Measurements from ENCODE around the gene GIMAP6. TPM values are rescaled to one million over a fixed set of nuclear protein-coding genes. Genes with fewer than 3 reads are reported as not detected.

The GIMAP6 gene
- total RNA-seq, 1 experiment from 2014 or later: not detected

GRCh38 chr7:150631084-150631826 is 930 bp downstream of the GIMAP6 start:
- POLR2A ChIA-PET (ENCODE audit: unreplicated experiment): no interaction called here
- H3K4me1 ChIP-seq (replicated peaks; ENCODE audit: insufficient read depth): no peaks in the 10 kb centered on the region
- CTCF ChIA-PET: no interaction called here
- H3K4me3 ChIP-seq: no peak overlapping the region
- TF ChIP-seq, protein P1, sequence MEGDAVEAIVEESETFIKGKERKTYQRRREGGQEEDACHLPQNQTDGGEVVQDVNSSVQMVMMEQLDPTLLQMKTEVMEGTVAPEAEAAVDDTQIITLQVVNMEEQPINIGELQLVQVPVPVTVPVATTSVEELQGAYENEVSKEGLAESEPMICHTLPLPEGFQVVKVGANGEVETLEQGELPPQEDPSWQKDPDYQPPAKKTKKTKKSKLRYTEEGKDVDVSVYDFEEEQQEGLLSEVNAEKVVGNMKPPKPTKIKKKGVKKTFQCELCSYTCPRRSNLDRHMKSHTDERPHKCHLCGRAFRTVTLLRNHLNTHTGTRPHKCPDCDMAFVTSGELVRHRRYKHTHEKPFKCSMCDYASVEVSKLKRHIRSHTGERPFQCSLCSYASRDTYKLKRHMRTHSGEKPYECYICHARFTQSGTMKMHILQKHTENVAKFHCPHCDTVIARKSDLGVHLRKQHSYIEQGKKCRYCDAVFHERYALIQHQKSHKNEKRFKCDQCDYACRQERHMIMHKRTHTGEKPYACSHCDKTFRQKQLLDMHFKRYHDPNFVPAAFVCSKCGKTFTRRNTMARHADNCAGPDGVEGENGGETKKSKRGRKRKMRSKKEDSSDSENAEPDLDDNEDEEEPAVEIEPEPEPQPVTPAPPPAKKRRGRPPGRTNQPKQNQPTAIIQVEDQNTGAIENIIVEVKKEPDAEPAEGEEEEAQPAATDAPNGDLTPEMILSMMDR (conservative IDR thresholded peaks at IDR 0.05): no peak
- no peak for TF ChIP-seq EZH2 (IDR thresholded peaks at IDR 0.05; ENCODE audit: low read depth)
- no peak overlapping the region for H3K27ac ChIP-seq
- H3K36me3 ChIP-seq (ENCODE audit: low read depth): no peaks in the 10 kb centered on the region
- H3K79me2 ChIP-seq (ENCODE audit: low read depth): no peaks in the 10 kb centered on the region
- no peaks in the 10 kb centered on the region for H3K9me2 ChIP-seq (ENCODE audit: insufficient read depth)
- no TSS peak for BruUV-seq (replicated peaks)
- no peak for DNase-seq
- no peak overlapping the region for H2AFZ ChIP-seq
- no peaks in the 10 kb centered on the region for H4K20me1 ChIP-seq (ENCODE audit: insufficient read depth)
- H3F3A ChIP-seq (ENCODE audit: insufficient read depth, low read depth): no peaks in the 10 kb centered on the region
- peaks cover 22% of the 10 kb centered on the region; the same call in 1 of the 2 replicates for H3K27me3 ChIP-seq (ENCODE audit: insufficient read depth, low read depth)
- H3K9me3 ChIP-seq (ENCODE audit: insufficient read depth, low read depth): no peaks in the 10 kb centered on the region
- intact Hi-C loops (cut with micrococcal nuclease; ENCODE audit: unreplicated experiment): no loop called here
- no peak overlapping the region for H3K4me2 ChIP-seq

DNA sequence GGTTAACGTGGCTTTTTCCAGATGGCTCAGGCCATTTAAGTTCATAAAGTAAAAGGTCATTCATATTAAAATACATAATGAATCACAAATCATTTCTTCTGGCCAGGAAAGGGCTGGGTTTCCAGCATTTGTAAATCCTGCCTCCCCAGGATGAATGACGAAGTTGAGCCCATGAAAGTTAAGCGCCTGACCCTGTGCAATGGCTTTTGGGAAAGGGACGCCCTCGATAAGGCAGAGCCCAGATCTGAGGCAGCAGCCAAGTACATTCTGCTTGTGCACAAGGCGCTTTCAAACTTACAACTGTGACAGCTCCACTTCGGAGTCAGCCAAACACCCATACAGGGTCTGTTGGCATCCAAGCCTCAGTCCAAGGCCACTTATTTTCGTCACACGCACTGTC is 2.8 kb downstream of the GIMAP6 start:
- H4K20me1 ChIP-seq (ENCODE audit: insufficient read depth): no peaks in the 10 kb centered on the region
- CTCF ChIA-PET: no interaction called here

GRCh38 chr7:150627959-150628358 is 4.2 kb downstream of the GIMAP6 start:
- H3K9me2 ChIP-seq (ENCODE audit: insufficient read depth): no peaks in the 10 kb centered on the region
- no peaks in the 10 kb centered on the region for H4K20me1 ChIP-seq (ENCODE audit: insufficient read depth)
- intact Hi-C loops (cut with micrococcal nuclease; ENCODE audit: unreplicated experiment): no loop called here
- no peak for DNase-seq
- no peaks in the 10 kb centered on the region for H3K4me1 ChIP-seq (replicated peaks; ENCODE audit: insufficient read depth)
- no peak overlapping the region for H3K4me2 ChIP-seq
- H3K27me3 ChIP-seq (ENCODE audit: insufficient read depth, low read depth): peaks cover 48% of the 10 kb centered on the region
- TF ChIP-seq, protein P1 (conservative IDR thresholded peaks at IDR 0.05): no peak
- TF ChIP-seq EZH2 (IDR thresholded peaks at IDR 0.05; ENCODE audit: low read depth): no peak
- ChIA-PET CTCF (no interaction called here), POLR2A (ENCODE audit: unreplicated experiment) (no interaction called here)
- no peaks in the 10 kb centered on the region for H3K36me3 ChIP-seq (ENCODE audit: low read depth)
- BruUV-seq (replicated peaks): no TSS peak
- H3K4me3 ChIP-seq: no peak overlapping the region
- no peak overlapping the region for H2AFZ ChIP-seq
- no peak overlapping the region for H3K27ac ChIP-seq
- no peaks in the 10 kb centered on the region for H3K9me3 ChIP-seq (ENCODE audit: insufficient read depth, low read depth)
- no peaks in the 10 kb centered on the region for H3K79me2 ChIP-seq (ENCODE audit: low read depth)
- no peaks in the 10 kb centered on the region for H3F3A ChIP-seq (ENCODE audit: insufficient read depth, low read depth)

More for the DNA sequence above, 2.8 kb downstream of the GIMAP6 start:
- Histone ChIP-seq H3K4me2 (no peak overlapping the region), H3K27me3 (ENCODE audit: insufficient read depth, low read depth) (peaks cover 39% of the 10 kb centered on the region), H3K9me3 (ENCODE audit: insufficient read depth, low read depth) (no peaks in the 10 kb centered on the region), H3K4me3 (no peak overlapping the region), H3F3A (ENCODE audit: insufficient read depth, low read depth) (no peaks in the 10 kb centered on the region), H3K27ac (no peak overlapping the region), H3K9me2 (ENCODE audit: insufficient read depth) (no peaks in the 10 kb centered on the region), H3K36me3 (ENCODE audit: low read depth) (no peaks in the 10 kb centered on the region), H3K79me2 (ENCODE audit: low read depth) (no peaks in the 10 kb centered on the region), H3K4me1 (replicated peaks; ENCODE audit: insufficient read depth) (no peaks in the 10 kb centered on the region), H2AFZ (no peak overlapping the region)
- intact Hi-C loops (cut with micrococcal nuclease; ENCODE audit: unreplicated experiment): no loop called here
- no TSS peak for BruUV-seq (replicated peaks)
- TF ChIP-seq, protein P1 (conservative IDR thresholded peaks at IDR 0.05): no peak
- TF ChIP-seq EZH2 (IDR thresholded peaks at IDR 0.05; ENCODE audit: low read depth): no peak
- no peak for DNase-seq
- POLR2A ChIA-PET (ENCODE audit: unreplicated experiment): no interaction called here
